Nephron progenitor cell (in vitro differentiated cells): ENCODE measurements around the gene NRBF2.

ENCODE experiments used
- DNase-seq: peaks from one replicate; pipeline ENCODE4 v3.0.0; 2021
- H3K27ac Mint-ChIP-seq: 2 replicates; pipeline ENCODE4 v1.8.0; 2021; ENCODE audit warnings: mild to moderate bottlenecking, moderate library complexity, mixed read lengths
- H3K27me3 Mint-ChIP-seq: 2 replicates; pipeline ENCODE4 v1.8.0; 2021; ENCODE audit warnings: mild to moderate bottlenecking, low read depth, mixed read lengths; ENCODE audit not compliant: poor library complexity
- H3K36me3 Mint-ChIP-seq: 2 replicates; pipeline ENCODE4 v1.8.0; 2021; ENCODE audit warnings: low read depth, mixed read lengths
- H3K4me1 Mint-ChIP-seq: 2 replicates; pipeline ENCODE4 v1.8.0; 2021; ENCODE audit warnings: mixed read lengths
- H3K4me3 Mint-ChIP-seq: 2 replicates; pipeline ENCODE4 v1.8.0; 2021; ENCODE audit warnings: mild to moderate bottlenecking, moderate library complexity, mixed read lengths
- H3K9me3 Mint-ChIP-seq: 2 replicates; pipeline ENCODE4 v1.8.0; 2021; ENCODE audit warnings: mild to moderate bottlenecking, moderate library complexity, mixed read lengths
- CTCF ChIP-seq: fragments of 200-600 bp; sonication (generic); IDR thresholded peaks from 2 replicates; pipeline ENCODE4 v1.5.0; 2021; ENCODE audit warnings: antibody characterized with exemption

The NRBF2 gene

GRCh38 chr10:63129888-63130287 is 3.2 kb upstream of the NRBF2 start:
- H3K36me3 Mint-ChIP-seq, result peaks cover 14% of the 10 kb centered on the region
- peaks cover 17% of the 10 kb centered on the region for H3K4me1 Mint-ChIP-seq
- TF ChIP-seq CTCF, result no peak
- peaks cover 7% of the 10 kb centered on the region for H3K27me3 Mint-ChIP-seq
- H3K27ac Mint-ChIP-seq, result peak overlapping the region; percentile 53
- H3K9me3 Mint-ChIP-seq, result peaks cover 38% of the 10 kb centered on the region
- no peak overlapping the region for H3K4me3 Mint-ChIP-seq
- no peak for DNase-seq

GRCh38 chr10:63132651-63133055 is 475 bp upstream of the NRBF2 start:
- Mint-ChIP-seq H3K27me3 (peaks cover 7% of the 10 kb centered on the region), H3K4me3 (peak overlapping the region; percentile 86), H3K36me3 (peaks cover 20% of the 10 kb centered on the region), H3K27ac (peak overlapping the region; percentile 57), H3K4me1 (peaks cover 19% of the 10 kb centered on the region), H3K9me3 (peaks cover 26% of the 10 kb centered on the region)
- no peak for TF ChIP-seq CTCF
- DNase-seq, result no peak

GRCh38 chr10:63133821-63134557 is 861 bp downstream of the NRBF2 start:
- H3K27me3 Mint-ChIP-seq, result peaks cover 4% of the 10 kb centered on the region
- H3K9me3 Mint-ChIP-seq, result peaks cover 26% of the 10 kb centered on the region
- H3K4me1 Mint-ChIP-seq, result peaks cover 19% of the 10 kb centered on the region
- H3K36me3 Mint-ChIP-seq, result peaks cover 27% of the 10 kb centered on the region
- no peak for TF ChIP-seq CTCF
- peak overlapping the region; percentile 86 for H3K4me3 Mint-ChIP-seq
- H3K27ac Mint-ChIP-seq, result peak overlapping the region; percentile 36
- no peak for DNase-seq

GRCh38 chr10:63137306-63137705 is 4.2 kb downstream of the NRBF2 start:
- no peak overlapping the region for H3K27ac Mint-ChIP-seq
- no peak for DNase-seq

GRCh38 chr10:63140077-63140476 is 6.9 kb downstream of the NRBF2 start:
- H3K9me3 Mint-ChIP-seq, result no peaks in the 10 kb centered on the region
- H3K4me3 Mint-ChIP-seq, result no peak overlapping the region
- no peak for TF ChIP-seq CTCF
- peaks cover 11% of the 10 kb centered on the region for H3K4me1 Mint-ChIP-seq
- H3K36me3 Mint-ChIP-seq, result peaks cover 47% of the 10 kb centered on the region
- no peak overlapping the region for H3K27ac Mint-ChIP-seq
- no peaks in the 10 kb centered on the region for H3K27me3 Mint-ChIP-seq
- DNase-seq, result no peak

More at GRCh38 chr10:63137306-63137705, 4.2 kb downstream of the NRBF2 start:
- H3K4me1 Mint-ChIP-seq, result peaks cover 19% of the 10 kb centered on the region
- peaks cover 41% of the 10 kb centered on the region for H3K36me3 Mint-ChIP-seq
- H3K4me3 Mint-ChIP-seq, result no peak overlapping the region
- peaks cover 7% of the 10 kb centered on the region for H3K9me3 Mint-ChIP-seq
- no peaks in the 10 kb centered on the region for H3K27me3 Mint-ChIP-seq
- TF ChIP-seq CTCF, result no peak

GRCh38 chr10:63142136-63142535 is 9.0 kb downstream of the NRBF2 start:
- H3K27me3 Mint-ChIP-seq, result no peaks in the 10 kb centered on the region
- H3K4me3 Mint-ChIP-seq, result no peak overlapping the region
- TF ChIP-seq CTCF, result no peak
- H3K4me1 Mint-ChIP-seq, result peaks cover 6% of the 10 kb centered on the region
- peaks cover 51% of the 10 kb centered on the region for H3K36me3 Mint-ChIP-seq
- H3K27ac Mint-ChIP-seq, result peak overlapping the region; percentile 39
- no peak for DNase-seq
- H3K9me3 Mint-ChIP-seq, result no peaks in the 10 kb centered on the region
